ENCODE data around the gene EPAS1.

The EPAS1 gene

GRCh38 chr2:46296840-46297545 lies at the start of gene EPAS1:
Gene EPAS1 (plus strand): TSS chr2:46297407. CDS start chr2:46297912, 505 bp downstream.
- in situ Hi-C loops (cut with MboI; ENCODE audit: low sequenced_read_pairs): no loop called here

- in situ Hi-C loops (cut with MboI; ENCODE audit: low sequenced_read_pairs): no loop called here
These were observed 49.0 kb upstream of the EPAS1 start for GRCh38 chr2:46248171-46248570.

GRCh38 chr2:46249654-46250053 lies 47.6 kb upstream of the EPAS1 start:
- in situ Hi-C loops (cut with MboI; ENCODE audit: low sequenced_read_pairs): no loop called here

- in situ Hi-C loops (cut with MboI; ENCODE audit: low sequenced_read_pairs): no loop called here
These were observed 44.1 kb upstream of the EPAS1 start for GRCh38 chr2:46252891-46253659.

- in situ Hi-C loops (cut with MboI; ENCODE audit: low sequenced_read_pairs): no loop called here
These were observed 42.7 kb upstream of the EPAS1 start for GRCh38 chr2:46254474-46254873.

- in situ Hi-C loops (cut with MboI; ENCODE audit: low sequenced_read_pairs): no loop called here
These were observed 40.6 kb upstream of the EPAS1 start for GRCh38 chr2:46256563-46257142.

GRCh38 chr2:46257476-46257875 lies 39.7 kb upstream of the EPAS1 start:
- in situ Hi-C loops (cut with MboI; ENCODE audit: low sequenced_read_pairs): no loop called here

- in situ Hi-C loops (cut with MboI; ENCODE audit: low sequenced_read_pairs): no loop called here
These were observed 39.2 kb upstream of the EPAS1 start for GRCh38 chr2:46257980-46258379.

GRCh38 chr2:46258937-46259776 lies 38.0 kb upstream of the EPAS1 start:
- in situ Hi-C loops (cut with MboI; ENCODE audit: low sequenced_read_pairs): no loop called here

- in situ Hi-C loops (cut with MboI; ENCODE audit: low sequenced_read_pairs): no loop called here
These were observed 37.4 kb upstream of the EPAS1 start for GRCh38 chr2:46259777-46260168.

- in situ Hi-C loops (cut with MboI; ENCODE audit: low sequenced_read_pairs): no loop called here
These were observed 36.9 kb upstream of the EPAS1 start for GRCh38 chr2:46260305-46260704.

- in situ Hi-C loops (cut with MboI; ENCODE audit: low sequenced_read_pairs): no loop called here
These were observed 34.8 kb upstream of the EPAS1 start for GRCh38 chr2:46262248-46262938.

- in situ Hi-C loops (cut with MboI; ENCODE audit: low sequenced_read_pairs): no loop called here
These were observed 33.9 kb upstream of the EPAS1 start for GRCh38 chr2:46263347-46263746.

- in situ Hi-C loops (cut with MboI; ENCODE audit: low sequenced_read_pairs): no loop called here
These were observed 32.8 kb upstream of the EPAS1 start for GRCh38 chr2:46264447-46264846.

- in situ Hi-C loops (cut with MboI; ENCODE audit: low sequenced_read_pairs): no loop called here
These were observed 31.1 kb upstream of the EPAS1 start for GRCh38 chr2:46266134-46266533.

GRCh38 chr2:46267616-46268015 lies 29.6 kb upstream of the EPAS1 start:
- in situ Hi-C loops (cut with MboI; ENCODE audit: low sequenced_read_pairs): no loop called here

GRCh38 chr2:46268196-46268595 lies 29.0 kb upstream of the EPAS1 start:
- in situ Hi-C loops (cut with MboI; ENCODE audit: low sequenced_read_pairs): no loop called here

GRCh38 chr2:46269001-46269400 lies 28.2 kb upstream of the EPAS1 start:
- in situ Hi-C loops (cut with MboI; ENCODE audit: low sequenced_read_pairs): no loop called here

- in situ Hi-C loops (cut with MboI; ENCODE audit: low sequenced_read_pairs): no loop called here
These were observed 27.5 kb upstream of the EPAS1 start for GRCh38 chr2:46269544-46270273.

GRCh38 chr2:46270384-46270783 lies 26.8 kb upstream of the EPAS1 start:
- in situ Hi-C loops (cut with MboI; ENCODE audit: low sequenced_read_pairs): no loop called here

All from HL-60/S4 (cell line).